MM.1S (cell line): ENCODE measurements around the gene GCM1.

Experiments
- DNase-seq: peaks from one replicate; pipeline ENCODE4 v3.0.0-alpha.2; 2015
- H2AFZ ChIP-seq: fragments of 300-600 bp; sonication (generic); 2 replicates; pipeline ENCODE4 v1.6.0; 2016; ENCODE audit warnings: antibody characterized with exemption, low read length
- H3F3A ChIP-seq: fragments of 300-600 bp; sonication (generic); 2 replicates; pipeline ENCODE4 v1.6.1; 2016; ENCODE audit warnings: mild to moderate bottlenecking, antibody characterized with exemption, low read length, moderate library complexity, mixed read lengths; ENCODE audit not compliant: insufficient read depth
- H3K27ac ChIP-seq: fragments of 300-600 bp; sonication (generic); 2 replicates; pipeline ENCODE4 v1.5.1; 2016; ENCODE audit warnings: mild to moderate bottlenecking, low read length
- H3K27me3 ChIP-seq: fragments of 300-600 bp; sonication (generic); replicated peaks from 2 replicates; pipeline ENCODE4 v1.6.0; 2016; ENCODE audit warnings: low read length; ENCODE audit not compliant: insufficient read depth
- H3K36me3 ChIP-seq: fragments of 300-600 bp; sonication (generic); replicated peaks from 2 replicates; pipeline ENCODE4 v1.6.1; 2016; ENCODE audit warnings: mild to moderate bottlenecking, low read length, mixed read lengths; ENCODE audit not compliant: insufficient read depth
- H3K4me1 ChIP-seq: fragments of 300-600 bp; sonication (generic); 2 replicates; pipeline ENCODE4 v1.6.1; 2016; ENCODE audit warnings: low read length, mixed read lengths
- H3K4me2 ChIP-seq: fragments of 300-600 bp; sonication (generic); 2 replicates; pipeline ENCODE4 v1.6.0; 2016; ENCODE audit warnings: low read depth, low read length
- H3K4me3 ChIP-seq: fragments of 300-600 bp; sonication (generic); 2 replicates; pipeline ENCODE4 v1.5.1; 2016; ENCODE audit warnings: low read length, mixed read lengths
- H3K79me2 ChIP-seq: fragments of 300-600 bp; sonication (generic); 2 replicates; pipeline ENCODE4 v1.6.1; 2016; ENCODE audit warnings: mixed run types, low read length, mixed read lengths
- H3K9ac ChIP-seq: fragments of 300-600 bp; sonication (generic); 2 replicates; pipeline ENCODE4 v1.6.1; 2016; ENCODE audit warnings: low read length, mixed read lengths
- H3K9me2 ChIP-seq: fragments of 300-600 bp; sonication (generic); replicated peaks from 2 replicates; pipeline ENCODE4 v1.6.1; 2016; ENCODE audit warnings: mild to moderate bottlenecking, low read length, mixed read lengths; ENCODE audit not compliant: insufficient read depth
- H3K9me3 ChIP-seq: fragments of 300-600 bp; sonication (generic); replicated peaks from 2 replicates; pipeline ENCODE4 v1.6.1; 2016; ENCODE audit warnings: mild to moderate bottlenecking, low read length, mixed read lengths; ENCODE audit not compliant: insufficient read depth
- H4K20me1 ChIP-seq: fragments of 300-600 bp; sonication (generic); 2 replicates; pipeline ENCODE4 v1.6.1; 2016; ENCODE audit warnings: mild to moderate bottlenecking, low read length, moderate library complexity, mixed read lengths; ENCODE audit not compliant: insufficient read depth
- CTCF ChIP-seq: fragments of 300-600 bp; sonication (generic); IDR thresholded peaks from 2 replicates; pipeline ENCODE4 v1.5.1; 2016; ENCODE audit warnings: antibody characterized with exemption, low read length, mixed read lengths
- EZH2 ChIP-seq: fragments of 300-600 bp; sonication (generic); optimal IDR thresholded peaks from 2 replicates; pipeline ENCODE3; 2017; ENCODE audit warnings: low read depth, mild to moderate bottlenecking, antibody characterized with exemption, low read length, mixed read lengths
- EZH2phosphoT487 ChIP-seq: fragments of 300-600 bp; sonication (generic); IDR thresholded peaks from 2 replicates; pipeline ENCODE4 v1.6.1; 2018; ENCODE audit warnings: antibody characterized with exemption, low read length

Gene GCM1

GRCh38 chr6:53100561-53100960 lies 48.1 kb downstream of the GCM1 start:
- Histone ChIP-seq H3K9me3 (no peaks in the 10 kb centered on the region), H3K27me3 (no peaks in the 10 kb centered on the region), H3K27ac (no peak overlapping the region), H3K4me1 (no peaks in the 10 kb centered on the region), H2AFZ (no peak overlapping the region), H3K79me2 (no peaks in the 10 kb centered on the region), H3K36me3 (no peaks in the 10 kb centered on the region; the same call in 1 of the 2 replicates), H3K4me3 (no peak overlapping the region), H4K20me1 (no peaks in the 10 kb centered on the region), H3K9ac (no peak overlapping the region), H3K4me2 (no peak overlapping the region), H3F3A (no peaks in the 10 kb centered on the region), H3K9me2 (no peaks in the 10 kb centered on the region)
- DNase-seq = no peak
- TF ChIP-seq EZH2phosphoT487 = no peak
- no peak for TF ChIP-seq CTCF
- TF ChIP-seq EZH2 = no peak

- no peak overlapping the region for H2AFZ ChIP-seq
- no peak overlapping the region for H3K4me3 ChIP-seq
- no peaks in the 10 kb centered on the region for H3K79me2 ChIP-seq
- DNase-seq = no peak
- no peaks in the 10 kb centered on the region; the same call in 1 of the 2 replicates for H3K36me3 ChIP-seq
- no peaks in the 10 kb centered on the region for H3F3A ChIP-seq
- 0 out of 2 replicates have a peak, but pooled peaks cover 10% of the 10 kb centered on the region for H3K4me1 ChIP-seq
- no peaks in the 10 kb centered on the region for H3K9me2 ChIP-seq
- H3K27ac ChIP-seq = no peak overlapping the region
- no peaks in the 10 kb centered on the region for H4K20me1 ChIP-seq
- no peak for TF ChIP-seq EZH2
- no peak for TF ChIP-seq EZH2phosphoT487
- TF ChIP-seq CTCF = no peak
- H3K9ac ChIP-seq = no peak overlapping the region
- no peak overlapping the region for H3K4me2 ChIP-seq
- no peaks in the 10 kb centered on the region for H3K9me3 ChIP-seq
- no peaks in the 10 kb centered on the region for H3K27me3 ChIP-seq
These were observed 52.9 kb downstream of the GCM1 start for GRCh38 chr6:53095716-53096115.

- no peaks in the 10 kb centered on the region; the same call in 1 of the 2 replicates for H3K36me3 ChIP-seq
- no peak overlapping the region for H3K4me2 ChIP-seq
- TF ChIP-seq EZH2 = no peak
- no peak for TF ChIP-seq CTCF
- no peak for TF ChIP-seq EZH2phosphoT487
These were observed 53.4 kb downstream of the GCM1 start for GRCh38 chr6:53095270-53095669.

More at GRCh38 chr6:53095270-53095669, 53.4 kb downstream of the GCM1 start:
- DNase-seq = no peak
- Histone ChIP-seq H3K27me3 (no peaks in the 10 kb centered on the region), H3K27ac (no peak overlapping the region), H3K4me3 (no peak overlapping the region), H4K20me1 (no peaks in the 10 kb centered on the region), H3K9me3 (no peaks in the 10 kb centered on the region), H2AFZ (no peak overlapping the region), H3K9ac (no peak overlapping the region), H3K9me2 (no peaks in the 10 kb centered on the region), H3K79me2 (no peaks in the 10 kb centered on the region), H3F3A (no peaks in the 10 kb centered on the region), H3K4me1 (0 out of 2 replicates have a peak, but pooled peaks cover 10% of the 10 kb centered on the region)
